Astrocyte of the hippocampus (primary cell): ENCODE measurements around the gene UPF3A.
"Not testable (repeated sequence)": the region's sequence is repeated elsewhere in the genome, so short reads cannot be mapped to it uniquely, and the experiment has no call there.

ENCODE experiments used
- DNase-seq: peaks from one replicate; pipeline ENCODE4 v3.0.0; 2011; ENCODE audit warnings: low read depth, low spot score

The UPF3A gene

GRCh38 chr13:114334305-114335053 is 53.1 kb downstream of the UPF3A start:
- DNase-seq: no peak

- not testable (repeated sequence) for DNase-seq
Measured at GRCh38 chr13:114336457-114336856, 55.1 kb downstream of the UPF3A start.

- DNase-seq: no peak
Measured at GRCh38 chr13:114338959-114339358, 57.6 kb downstream of the UPF3A start.

GRCh38 chr13:114339857-114340534 is 58.6 kb downstream of the UPF3A start:
- peak; percentile 39 for DNase-seq

GRCh38 chr13:114341003-114341777 is 59.8 kb downstream of the UPF3A start:
- no peak for DNase-seq

GRCh38 chr13:114347256-114347655 is 65.9 kb downstream of the UPF3A start:
- not testable (repeated sequence) for DNase-seq

GRCh38 chr13:114352763-114353162 is 71.4 kb downstream of the UPF3A start:
- DNase-seq: peak; percentile 20

- DNase-seq: not testable (repeated sequence)
Measured at GRCh38 chr13:114353382-114353781, 72.0 kb downstream of the UPF3A start.
